HepG2 (cell line): ENCODE data around the gene ADPRS. TPM values are rescaled to one million over a fixed set of nuclear protein-coding genes. Genes with fewer than 3 reads are reported as not detected.

Experiments used
- ARID2 ChIP-seq: sonication (generic); formaldehyde crosslinking; IDR thresholded peaks from 2 replicates; pipeline ENCODE4 v1.8.1; 2022; ENCODE audit warnings: mild to moderate bottlenecking, missing genetic modification reagents, borderline replicate concordance
- BHLHE40 ChIP-seq: IDR thresholded peaks from 2 replicates; pipeline ENCODE4 v1.6.1; 2011; ENCODE audit warnings: low read length, improper control_type of control experiment
- ESRRA ChIP-seq: sonication (generic); formaldehyde crosslinking; IDR thresholded peaks from 2 replicates; pipeline ENCODE4 v1.5.1; 2020; ENCODE audit warnings: mild to moderate bottlenecking, low read depth, missing genetic modification reagents
- FOXA1 ChIP-seq, 2 experiments: fragments of 450-650 bp in 1 of 2; sonication (generic) in 1 of 2; formaldehyde crosslinking in 1 of 2; IDR thresholded peaks; 2 replicates each; pipeline versions ENCODE4 v1.4.0 to v1.6.1; 2016 to 2020; ENCODE audit warnings: missing genetic modification reagents in 1 of 2
- GZF1 ChIP-seq: sonication (generic); formaldehyde crosslinking; IDR thresholded peaks from 2 replicates; pipeline ENCODE4 v1.5.1; 2020; ENCODE audit warnings: mild to moderate bottlenecking, missing genetic modification reagents
- LCORL ChIP-seq, 2 experiments: fragments of 450-650 bp in 1 of 2; sonication (generic) in 1 of 2; formaldehyde crosslinking in 1 of 2; IDR thresholded peaks; 2 replicates each; pipeline versions ENCODE4 v1.5.0 to v1.6.1; 2017 to 2020; ENCODE audit warnings: antibody characterized with exemption in 1 of 2, missing genetic modification reagents in 1 of 2
- MAX ChIP-seq: IDR thresholded peaks from 2 replicates; pipeline ENCODE4 v1.6.1; 2012; ENCODE audit warnings: inconsistent platforms
- MLX ChIP-seq: IDR thresholded peaks from 2 replicates; pipeline ENCODE4 v1.6.1; 2016
- MNT ChIP-seq: fragments of 450-650 bp; IDR thresholded peaks from 2 replicates; pipeline ENCODE4 v1.6.1; 2016
- NCOA1 ChIP-seq: sonication (generic); formaldehyde crosslinking; IDR thresholded peaks from 2 replicates; pipeline ENCODE4 v1.9.0; 2021; ENCODE audit warnings: missing genetic modification reagents
- PHF5A ChIP-seq: IDR thresholded peaks from one replicate; pipeline ENCODE4 v1.6.1; 2018; ENCODE audit warnings: low read depth, missing genetic modification reagents; ENCODE audit not compliant: unreplicated experiment
- POLR2AphosphoS2 ChIP-seq: IDR thresholded peaks from 2 replicates; pipeline ENCODE4 v1.6.1; 2011; ENCODE audit warnings: low read depth, low read length, improper control_type of control experiment
- SIN3B ChIP-seq: fragments of 150-350 bp; IDR thresholded peaks from 2 replicates; pipeline ENCODE4 v1.6.1; 2014; ENCODE audit warnings: low read length
- U2AF2 ChIP-seq: fragments of 200-400 bp; formaldehyde crosslinking; IDR thresholded peaks from 2 replicates; pipeline ENCODE4 v1.6.1; 2017; ENCODE audit warnings: low read depth, mild to moderate bottlenecking, low read length
- ZFP1 ChIP-seq: IDR thresholded peaks from 2 replicates; pipeline ENCODE4 v1.6.1; 2016
- ZNF224 ChIP-seq: sonication (generic); formaldehyde crosslinking; IDR thresholded peaks from 2 replicates; pipeline ENCODE4 v1.5.0; 2020; ENCODE audit warnings: mild to moderate bottlenecking, missing genetic modification reagents
- ZNF230 ChIP-seq: sonication (generic); formaldehyde crosslinking; IDR thresholded peaks from 2 replicates; pipeline ENCODE4 v1.4.0; 2020; ENCODE audit warnings: mild to moderate bottlenecking, missing genetic modification reagents
- ZNF703 ChIP-seq: sonication (generic); formaldehyde crosslinking; IDR thresholded peaks from 2 replicates; pipeline ENCODE4 v1.5.1; 2020; ENCODE audit warnings: missing genetic modification reagents, mild to moderate bottlenecking, moderate library complexity, borderline replicate concordance
- ZNF792 ChIP-seq: IDR thresholded peaks from 2 replicates; pipeline ENCODE4 v1.6.1; 2016
- ZUFSP ChIP-seq: sonication (generic); formaldehyde crosslinking; IDR thresholded peaks from 2 replicates; pipeline ENCODE4 v1.9.0; 2021; ENCODE audit warnings: missing genetic modification reagents, mild to moderate bottlenecking, borderline replicate concordance
- ZZZ3 ChIP-seq: sonication (generic); formaldehyde crosslinking; IDR thresholded peaks from 2 replicates; pipeline ENCODE4 v1.4.0; 2020; ENCODE audit warnings: missing genetic modification reagents, mild to moderate bottlenecking, borderline replicate concordance
- polyA plus RNA-seq, 8 experiments: library from polyadenylated mRNA; depleted of rRNA in 3 of 8; stranded (reverse) in 7 of 8; unstranded in 1 of 8; fragments of >200 nt; fragmentation: Illumina TruSeq in 4 of 8; extraction: Trizol in 4 of 8; gene quantifications; 2 replicates each; pipeline versions ENCODE4 v1.2.1 to v1.2.3, GENCODE V29; 2011 to 2016; ENCODE audit warnings: low read depth in 4 of 8, missing spikeins in 1 of 8, mixed read lengths in 1 of 8; ENCODE audit not compliant: insufficient read depth in 1 of 8
- total RNA-seq, 5 experiments: library from RNA; depleted of rRNA; stranded (reverse); fragments of >200 nt; fragmentation: Illumina TruSeq; extraction: Trizol; gene quantifications; 2 replicates each; pipeline ENCODE4 v1.2.3, GENCODE V29; 2016; ENCODE audit warnings: low read depth in 1 of 5

Gene ADPRS
- total and polyA plus RNA-seq, 2 of the 13 experiments (the other 11 are each of a cell fraction or from before 2014, with no cell fraction given), result 30.6 to 36.4 TPM

- TF ChIP-seq U2AF2 (no peak), ZNF703 (CRISPR knock-in tag) (peak; percentile 91), ZNF230 (CRISPR knock-in tag) (peak; percentile 82), FOXA1 (IDR thresholded peaks at IDR 0.05) (no peak), FOXA1 (CRISPR knock-in tag; IDR thresholded peaks at IDR 0.05) (no peak), MLX (CRISPR knock-in tag) (peak; percentile 12; the same call in 1 of the 2 replicates), BHLHE40 (0 out of 2 replicates have a peak, but pooled peaks have one; percentile 12), ZNF792 (peak; percentile 96), PHF5A (CRISPR knock-in tag) (peak; percentile 84), ZUFSP (no peak), ARID2 (CRISPR knock-in tag) (no peak), POLR2AphosphoS2 (no peak), ESRRA (peak; percentile 63; the same call in 1 of the 2 replicates), ZNF224 (CRISPR knock-in tag) (0 out of 2 replicates have a peak, but pooled peaks have one; percentile 64), LCORL (IDR thresholded peaks at IDR 0.05) (no peak), LCORL (CRISPR knock-in tag; IDR thresholded peaks at IDR 0.05) (0 out of 2 replicates have a peak, but pooled peaks have one; percentile 69), MNT (peak; percentile 36; the same call in 1 of the 2 replicates), ZZZ3 (CRISPR knock-in tag) (peak; percentile 85; the same call in 1 of the 2 replicates), ZFP1 (peak; percentile 76; the same call in 1 of the 2 replicates), NCOA1 (CRISPR knock-in tag) (peak; percentile 90), SIN3B (peak; percentile 92), MAX (peak; percentile 91), GZF1 (CRISPR knock-in tag) (0 out of 2 replicates have a peak, but pooled peaks have one; percentile 63)
Measured at GRCh38 chr1:36088577-36089392, at the start of gene ADPRS (continued).
